KOPT-K1 (cell line): ENCODE results near the gene C1orf198.

ENCODE experiments used
- H3K27ac ChIP-seq: fragments of 200-600 bp; sonication (generic); 2 replicates; pipeline ENCODE4 v1.5.1; 2016; ENCODE audit warnings: antibody characterized with exemption, mild to moderate bottlenecking, low read depth, low read length; ENCODE audit not compliant: poor library complexity, severe bottlenecking
- H3K36me3 ChIP-seq: fragments of 200-600 bp; sonication (generic); 2 replicates; pipeline ENCODE4 v1.5.1; 2017; ENCODE audit warnings: antibody characterized with exemption, mild to moderate bottlenecking, low read length, moderate library complexity; ENCODE audit not compliant: insufficient read depth
- H3K9me3 ChIP-seq: fragments of 200-600 bp; sonication (generic); 2 replicates; pipeline ENCODE4 v1.5.1; 2017; ENCODE audit warnings: antibody characterized with exemption, low read length, mild to moderate bottlenecking; ENCODE audit not compliant: insufficient read depth, poor library complexity, severe bottlenecking

C1orf198 gene

DNA sequence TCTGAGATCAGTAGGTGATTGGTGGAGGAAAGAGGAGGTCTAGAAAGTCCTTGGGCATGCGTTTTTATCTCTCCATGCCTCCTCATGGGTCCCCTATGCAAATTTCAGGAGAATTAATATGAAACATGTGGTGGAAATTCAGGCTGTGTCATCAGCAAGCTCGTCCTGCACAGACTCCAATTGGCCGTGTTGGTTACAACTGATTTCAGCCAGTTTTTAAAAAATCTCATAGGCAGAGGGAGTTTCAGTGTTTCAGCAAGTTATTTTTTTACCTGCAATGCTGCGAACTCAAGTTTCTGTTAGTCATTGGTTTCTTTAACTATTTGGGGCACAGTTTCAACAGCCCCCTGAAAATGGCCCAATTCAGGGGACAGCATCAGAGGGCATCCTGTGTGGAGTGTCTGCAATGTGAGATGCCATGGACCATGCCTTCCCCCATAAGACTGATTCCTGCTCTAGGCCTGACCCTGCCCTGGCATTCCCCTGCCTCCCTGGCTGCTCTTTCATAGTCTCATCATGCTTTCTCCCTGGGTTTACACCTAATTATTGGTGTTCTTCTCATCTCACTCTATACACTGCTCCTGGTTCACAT lies 59.9 kb downstream of the C1orf198 start:
- no peak overlapping the region for H3K27ac ChIP-seq
- peaks cover 22% of the 10 kb centered on the region for H3K9me3 ChIP-seq
- H3K36me3 ChIP-seq: no peaks in the 10 kb centered on the region

DNA sequence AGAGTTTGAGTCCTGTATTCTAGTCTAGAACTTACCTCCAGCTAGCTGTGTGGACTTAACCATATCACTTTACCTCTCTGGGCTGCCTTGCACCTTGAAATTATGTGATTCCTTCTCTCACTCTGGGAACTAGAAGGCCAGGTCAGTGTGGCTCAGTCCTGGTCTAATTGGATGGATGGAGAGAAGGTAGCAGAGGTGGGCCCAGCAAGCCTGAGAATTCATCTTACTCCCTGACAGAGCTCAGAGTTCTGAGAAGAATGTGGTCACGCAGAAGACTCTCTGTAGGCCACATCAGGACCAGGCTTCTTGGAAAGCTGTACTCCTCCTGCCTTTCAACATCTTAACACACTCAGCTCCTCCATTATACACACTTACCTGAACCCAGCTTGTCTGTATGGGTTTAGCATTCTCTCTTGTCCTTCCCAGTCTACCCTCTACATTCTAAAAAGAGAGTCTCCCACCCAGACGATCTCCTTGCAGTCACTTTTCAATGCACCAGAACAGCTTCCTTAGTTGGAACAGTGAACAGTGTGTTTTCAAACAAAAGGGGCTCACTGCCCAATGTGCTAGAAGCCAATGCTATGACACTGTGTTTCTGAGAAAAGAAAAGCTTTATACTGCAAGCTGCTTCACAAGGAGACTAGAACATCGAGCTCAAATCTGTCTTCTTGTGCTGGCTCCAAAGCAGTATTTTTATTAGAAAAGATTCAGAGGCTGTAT lies 60.6 kb downstream of the C1orf198 start:
- H3K36me3 ChIP-seq: no peaks in the 10 kb centered on the region
- no peak overlapping the region for H3K27ac ChIP-seq
- peaks cover 17% of the 10 kb centered on the region for H3K9me3 ChIP-seq

DNA sequence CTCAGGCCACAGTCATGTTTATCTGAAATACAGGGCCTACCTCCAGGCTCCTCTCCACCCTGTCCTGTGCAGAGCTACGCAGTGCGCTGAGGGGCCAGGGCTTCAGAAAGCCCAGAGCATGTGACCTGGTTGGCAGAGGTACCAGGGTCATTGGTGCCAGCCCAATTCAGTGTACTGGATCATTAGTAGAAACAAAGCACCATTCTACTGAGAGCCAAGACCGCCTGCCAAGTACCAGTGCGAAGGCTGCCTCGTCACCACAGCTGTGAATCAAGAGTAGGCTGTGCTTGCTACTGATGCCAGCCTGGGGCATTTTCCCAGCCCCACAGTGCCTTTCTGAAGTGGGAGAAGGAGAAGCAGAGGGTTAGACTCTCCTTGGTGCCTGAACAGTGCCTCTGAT lies 61.3 kb downstream of the C1orf198 start:
- H3K27ac ChIP-seq: no peak overlapping the region
- no peaks in the 10 kb centered on the region for H3K36me3 ChIP-seq
- peaks cover 11% of the 10 kb centered on the region for H3K9me3 ChIP-seq

- Histone ChIP-seq H3K27ac (no peak overlapping the region), H3K9me3 (peaks cover 7% of the 10 kb centered on the region)
Observed at GRCh38 chr1:230806552-230806951, 61.8 kb downstream of the C1orf198 start.

GRCh38 chr1:230804396-230804795 lies 63.9 kb downstream of the C1orf198 start:
- Histone ChIP-seq H3K27ac (no peak overlapping the region), H3K9me3 (peaks cover 6% of the 10 kb centered on the region), H3K36me3 (no peaks in the 10 kb centered on the region)

More at GRCh38 chr1:230806552-230806951, 61.8 kb downstream of the C1orf198 start:
- no peaks in the 10 kb centered on the region for H3K36me3 ChIP-seq

- Histone ChIP-seq H3K9me3 (peaks cover 2% of the 10 kb centered on the region), H3K36me3 (no peaks in the 10 kb centered on the region), H3K27ac (no peak overlapping the region)
Observed at GRCh38 chr1:230800891-230801840, 67.2 kb downstream of the C1orf198 start.

- no peak overlapping the region for H3K27ac ChIP-seq
- H3K9me3 ChIP-seq: no peaks in the 10 kb centered on the region
- H3K36me3 ChIP-seq: no peaks in the 10 kb centered on the region
Observed at GRCh38 chr1:230798491-230798890, 69.8 kb downstream of the C1orf198 start.

- H3K27ac ChIP-seq: no peak overlapping the region
- H3K9me3 ChIP-seq: no peaks in the 10 kb centered on the region
- H3K36me3 ChIP-seq: no peaks in the 10 kb centered on the region
Observed at GRCh38 chr1:230797942-230798365, 70.4 kb downstream of the C1orf198 start.

- Histone ChIP-seq H3K9me3 (no peaks in the 10 kb centered on the region), H3K27ac (no peak overlapping the region), H3K36me3 (no peaks in the 10 kb centered on the region)
Observed at GRCh38 chr1:230797376-230797920, 70.9 kb downstream of the C1orf198 start.

GRCh38 chr1:230796626-230797025 lies 71.7 kb downstream of the C1orf198 start:
- H3K9me3 ChIP-seq: no peaks in the 10 kb centered on the region
- H3K36me3 ChIP-seq: no peaks in the 10 kb centered on the region
- H3K27ac ChIP-seq: no peak overlapping the region

DNA sequence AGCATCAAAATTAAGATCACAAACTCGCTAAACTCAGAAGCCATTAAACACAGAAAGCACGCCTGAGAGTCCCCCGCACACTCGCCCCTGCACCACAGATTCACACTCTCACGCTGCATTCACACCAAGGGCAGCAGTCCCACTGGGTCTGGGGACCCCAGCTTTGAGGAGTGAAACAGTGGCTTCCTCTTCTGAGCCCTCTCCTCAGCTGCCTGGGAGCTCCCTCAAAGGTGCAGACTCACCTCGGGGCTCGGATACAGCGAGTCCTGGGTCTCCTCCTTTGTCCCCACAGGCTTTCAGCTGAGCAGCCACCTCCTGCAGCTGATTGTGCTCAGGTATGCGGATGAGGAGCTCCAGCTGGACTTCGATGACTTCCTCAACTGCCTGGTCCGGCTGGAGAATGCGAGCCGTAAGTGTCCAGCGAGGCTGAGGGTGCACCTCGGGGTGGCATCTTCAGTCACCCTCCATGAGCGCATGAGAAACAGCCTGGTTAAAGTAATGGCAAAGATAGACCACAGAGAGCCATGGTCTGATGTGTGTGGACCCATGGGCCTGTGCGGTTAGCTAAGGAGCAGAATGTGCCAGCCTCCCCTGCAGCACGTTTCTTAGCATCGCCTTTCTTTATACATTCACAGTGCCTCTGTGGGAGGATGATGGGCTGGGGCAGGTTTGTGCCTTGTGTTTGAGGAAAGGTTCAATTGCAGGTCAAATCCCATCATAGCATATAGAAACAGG lies 73.3 kb downstream of the C1orf198 start:
- H3K36me3 ChIP-seq: no peaks in the 10 kb centered on the region
- no peak overlapping the region for H3K27ac ChIP-seq
- H3K9me3 ChIP-seq: no peaks in the 10 kb centered on the region

DNA sequence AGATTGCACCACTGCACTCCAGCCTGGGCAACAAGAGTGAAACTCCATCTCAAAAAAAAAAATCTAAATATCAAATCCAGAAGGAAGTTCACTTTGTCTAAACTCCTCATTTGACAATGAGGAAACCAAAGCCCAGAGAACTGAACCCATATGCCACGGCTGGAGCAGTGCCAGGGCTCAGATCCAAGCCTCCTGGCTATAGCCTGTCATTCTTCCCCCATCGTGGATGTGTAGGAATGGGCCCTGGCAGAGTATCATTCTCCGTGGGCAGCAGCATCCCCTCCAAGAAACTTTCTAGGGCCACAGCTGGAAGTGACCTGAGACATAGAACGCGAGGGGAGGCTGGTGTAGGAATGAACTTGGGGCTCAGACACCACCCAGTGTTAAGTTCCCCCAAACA lies 73.9 kb downstream of the C1orf198 start:
- no peak overlapping the region for H3K27ac ChIP-seq
- no peaks in the 10 kb centered on the region for H3K9me3 ChIP-seq
- no peaks in the 10 kb centered on the region for H3K36me3 ChIP-seq

DNA sequence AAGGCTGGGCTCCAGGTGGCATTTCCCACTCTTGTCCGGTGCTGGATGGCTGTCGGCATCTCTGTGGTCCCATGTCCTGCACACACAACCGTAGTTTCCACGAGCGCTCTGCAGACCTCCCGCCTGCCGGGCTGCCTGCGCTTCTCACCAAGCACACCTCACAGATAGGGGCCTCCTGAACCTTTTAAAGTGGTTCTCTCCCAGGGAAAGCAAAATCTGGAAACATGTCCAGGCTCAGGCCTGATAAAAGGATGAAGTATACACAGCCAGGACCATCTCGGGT lies 74.9 kb downstream of the C1orf198 start:
- Histone ChIP-seq H3K27ac (no peak overlapping the region), H3K9me3 (no peaks in the 10 kb centered on the region), H3K36me3 (no peaks in the 10 kb centered on the region)

GRCh38 chr1:230792691-230793462 lies 75.4 kb downstream of the C1orf198 start:
- no peaks in the 10 kb centered on the region for H3K36me3 ChIP-seq
- no peaks in the 10 kb centered on the region for H3K9me3 ChIP-seq
- no peak overlapping the region for H3K27ac ChIP-seq
